Endodermal cell (in vitro differentiated cells): ENCODE data around the gene ACAP2. TPM values are rescaled to one million over a fixed set of nuclear protein-coding genes. Genes with fewer than 3 reads are reported as not detected.

Experiments
- DNase-seq: peaks from one replicate; pipeline ENCODE4 v3.0.0-alpha.2; 2017
- H3K27ac ChIP-seq: 2 replicates; pipeline ENCODE4 v1.5.1; 2013; ENCODE audit warnings: mild to moderate bottlenecking, low read depth, low read length, moderate library complexity
- H3K27me3 ChIP-seq: 2 replicates; pipeline ENCODE4 v1.6.1; 2013; ENCODE audit warnings: mild to moderate bottlenecking, low read length, moderate library complexity; ENCODE audit not compliant: insufficient read depth, control insufficient read depth, poor library complexity, severe bottlenecking
- H3K36me3 ChIP-seq: 2 replicates; pipeline ENCODE4 v1.7.0; 2013; ENCODE audit warnings: mild to moderate bottlenecking, low read length, moderate library complexity; ENCODE audit not compliant: control insufficient read depth, insufficient read depth
- H3K4me1 ChIP-seq: one replicate; pipeline ENCODE4 v1.7.0; 2013; ENCODE audit warnings: low read length; ENCODE audit not compliant: control insufficient read depth, insufficient read depth
- H3K4me3 ChIP-seq: 2 replicates; pipeline ENCODE4 v1.5.1; 2013; ENCODE audit warnings: mild to moderate bottlenecking, low read length, moderate library complexity
- H3K9ac ChIP-seq: 2 replicates; pipeline ENCODE4 v1.6.1; 2013; ENCODE audit warnings: mild to moderate bottlenecking, low read length, moderate library complexity; ENCODE audit not compliant: poor library complexity, severe bottlenecking; ENCODE audit errors: extremely low read depth
- H3K9me3 ChIP-seq: 2 replicates; pipeline ENCODE4 v1.6.1; 2013; ENCODE audit warnings: mild to moderate bottlenecking, low read length, moderate library complexity; ENCODE audit not compliant: control insufficient read depth
- H3K27ac Mint-ChIP-seq: 2 replicates; pipeline ENCODE4 v1.8.0; 2020; ENCODE audit warnings: mixed read lengths
- H3K27me3 Mint-ChIP-seq: 2 replicates; pipeline ENCODE4 v1.8.0; 2021; ENCODE audit warnings: mild to moderate bottlenecking, mixed read lengths; ENCODE audit not compliant: insufficient read depth
- H3K36me3 Mint-ChIP-seq: 2 replicates; pipeline ENCODE4 v1.8.0; 2020; ENCODE audit warnings: low read depth, mixed read lengths
- H3K4me1 Mint-ChIP-seq: 2 replicates; pipeline ENCODE4 v1.8.0; 2020; ENCODE audit warnings: mixed read lengths
- H3K4me3 Mint-ChIP-seq: 2 replicates; pipeline ENCODE4 v1.8.0; 2020; ENCODE audit warnings: mild to moderate bottlenecking, moderate library complexity, mixed read lengths
- H3K9me3 Mint-ChIP-seq: 2 replicates; pipeline ENCODE4 v1.8.0; 2020; ENCODE audit warnings: mild to moderate bottlenecking, mixed read lengths
- WGBS, 2 experiments: methylation state at CpG; one replicate each; pipeline versions ENCODE4 v1.1.5 to v1.1.7; 2013; ENCODE audit warnings: missing lambda C conversion rate in 2 of 2, mixed read lengths in 1 of 2; ENCODE audit not compliant: insufficient coverage in 1 of 2, insufficient read length in 1 of 2; 5-methylcytosine and 5-hydroxymethylcytosine counted together
- total RNA-seq, 2 donors: library from RNA; stranded (reverse); fragmentation: NEBNext Ultra II Directional in 1 of 2; extraction: Animal tissue kit (Norgen Biotek cat#: 25700) in 1 of 2; gene quantifications; 2 replicates in 1 of 2; 3 replicates in 1 of 2; pipeline ENCODE4 v1.2.1, GENCODE V29; 2021
- TF ChIP-seq, protein P1 (sequence below): fragments of 200-600 bp; sonication (generic); conservative IDR thresholded peaks from 2 replicates; pipeline ENCODE4 v1.5.0; 2021; ENCODE audit warnings: antibody characterized with exemption, mild to moderate bottlenecking

Gene ACAP2
- total RNA-seq, 2 donors from 2014 or later = 61.9 to 70.5 TPM

GRCh38 chr3:195394024-195394423 is 48.8 kb downstream of the ACAP2 start:
- Histone ChIP-seq H3K27ac (no peak overlapping the region), H3K9ac (no peak overlapping the region), H3K36me3 (peaks cover 17% of the 10 kb centered on the region), H3K27me3 (no peaks in the 10 kb centered on the region), H3K4me3 (no peak overlapping the region), H3K9me3 (no peaks in the 10 kb centered on the region), H3K4me1 (no peaks in the 10 kb centered on the region)
- TF ChIP-seq, protein P1, sequence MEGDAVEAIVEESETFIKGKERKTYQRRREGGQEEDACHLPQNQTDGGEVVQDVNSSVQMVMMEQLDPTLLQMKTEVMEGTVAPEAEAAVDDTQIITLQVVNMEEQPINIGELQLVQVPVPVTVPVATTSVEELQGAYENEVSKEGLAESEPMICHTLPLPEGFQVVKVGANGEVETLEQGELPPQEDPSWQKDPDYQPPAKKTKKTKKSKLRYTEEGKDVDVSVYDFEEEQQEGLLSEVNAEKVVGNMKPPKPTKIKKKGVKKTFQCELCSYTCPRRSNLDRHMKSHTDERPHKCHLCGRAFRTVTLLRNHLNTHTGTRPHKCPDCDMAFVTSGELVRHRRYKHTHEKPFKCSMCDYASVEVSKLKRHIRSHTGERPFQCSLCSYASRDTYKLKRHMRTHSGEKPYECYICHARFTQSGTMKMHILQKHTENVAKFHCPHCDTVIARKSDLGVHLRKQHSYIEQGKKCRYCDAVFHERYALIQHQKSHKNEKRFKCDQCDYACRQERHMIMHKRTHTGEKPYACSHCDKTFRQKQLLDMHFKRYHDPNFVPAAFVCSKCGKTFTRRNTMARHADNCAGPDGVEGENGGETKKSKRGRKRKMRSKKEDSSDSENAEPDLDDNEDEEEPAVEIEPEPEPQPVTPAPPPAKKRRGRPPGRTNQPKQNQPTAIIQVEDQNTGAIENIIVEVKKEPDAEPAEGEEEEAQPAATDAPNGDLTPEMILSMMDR = no peak
- DNase-seq = no peak
- peaks cover 2% of the 10 kb centered on the region for H3K36me3 Mint-ChIP-seq
- peaks cover 21% of the 10 kb centered on the region for H3K4me1 Mint-ChIP-seq
- H3K27me3 Mint-ChIP-seq = no peaks in the 10 kb centered on the region
- H3K4me3 Mint-ChIP-seq = no peak overlapping the region
- H3K27ac Mint-ChIP-seq = peak overlapping the region; percentile 56
- 94 to 99% methylated on average over 6 to 7 of the region's 7 CpGs for WGBS, 2 experiments
- H3K9me3 Mint-ChIP-seq = no peaks in the 10 kb centered on the region

- Histone ChIP-seq H3K4me1 (peaks cover 3% of the 10 kb centered on the region), H3K4me3 (no peak overlapping the region), H3K27me3 (no peaks in the 10 kb centered on the region), H3K27ac (no peak overlapping the region), H3K9ac (no peak overlapping the region), H3K36me3 (peaks cover 17% of the 10 kb centered on the region), H3K9me3 (no peaks in the 10 kb centered on the region)
- H3K4me1 Mint-ChIP-seq = peaks cover 13% of the 10 kb centered on the region
- no peak overlapping the region for H3K27ac Mint-ChIP-seq
- peaks cover 7% of the 10 kb centered on the region for H3K36me3 Mint-ChIP-seq
- TF ChIP-seq, protein P1 = no peak
- no peak overlapping the region for H3K4me3 Mint-ChIP-seq
- no peaks in the 10 kb centered on the region for H3K27me3 Mint-ChIP-seq
- DNase-seq = no peak
- no peaks in the 10 kb centered on the region for H3K9me3 Mint-ChIP-seq
- WGBS, 2 experiments = 95 to 100% methylated on average over 1 to 2 of the region's 2 CpGs
Measured at GRCh38 chr3:195388380-195388779, 54.4 kb downstream of the ACAP2 start.

DNA sequence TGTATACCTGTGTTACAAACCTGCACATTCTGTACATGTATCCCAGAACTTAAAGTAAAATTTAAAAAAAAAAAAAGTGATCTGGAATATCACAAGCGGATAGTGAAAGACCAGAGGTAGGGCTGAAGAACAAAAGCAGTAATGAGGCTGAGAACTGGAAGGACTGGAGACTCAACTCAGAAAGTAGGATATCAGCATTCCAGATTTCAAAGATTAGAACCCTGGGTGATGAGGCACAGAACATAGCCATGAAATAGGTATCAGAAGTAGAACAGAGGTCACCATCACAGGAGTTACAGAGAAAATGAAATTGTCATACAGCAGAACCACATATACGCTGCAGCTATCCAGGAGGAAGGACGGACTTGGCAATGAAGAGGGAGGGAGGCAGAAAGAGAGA is 56.1 kb downstream of the ACAP2 start:
- WGBS, 2 experiments = 89 to 95% methylated on average over 1 to 3 of the region's 3 CpGs
- Histone ChIP-seq H3K9me3 (no peaks in the 10 kb centered on the region), H3K9ac (no peak overlapping the region), H3K4me1 (peaks cover 3% of the 10 kb centered on the region), H3K27ac (no peak overlapping the region), H3K36me3 (peaks cover 11% of the 10 kb centered on the region), H3K4me3 (no peak overlapping the region), H3K27me3 (no peaks in the 10 kb centered on the region)
- peaks cover 24% of the 10 kb centered on the region for H3K4me1 Mint-ChIP-seq
- DNase-seq = no peak
- no peak overlapping the region for H3K4me3 Mint-ChIP-seq
- peaks cover 5% of the 10 kb centered on the region for H3K36me3 Mint-ChIP-seq
- H3K27ac Mint-ChIP-seq = no peak overlapping the region
- H3K9me3 Mint-ChIP-seq = no peaks in the 10 kb centered on the region
- no peaks in the 10 kb centered on the region for H3K27me3 Mint-ChIP-seq
- TF ChIP-seq, protein P1 = no peak
